H9 (cell line): ENCODE data around the gene FGF21. TPM values are rescaled to one million over a fixed set of nuclear protein-coding genes. Genes with fewer than 3 reads are reported as not detected.

Source experiments
- DNase-seq: peaks from one replicate; pipeline ENCODE4 v3.0.0-alpha.2; 2017
- H2AFZ ChIP-seq: one replicate; pipeline ENCODE4 v1.6.1; 2013; ENCODE audit warnings: mild to moderate bottlenecking, low read length, control low read depth, moderate library complexity
- H2AK5ac ChIP-seq: 2 replicates; pipeline ENCODE4 v1.6.1; 2013; ENCODE audit warnings: low read length, control low read depth, mixed read lengths; ENCODE audit not compliant: insufficient read length
- H2BK120ac ChIP-seq: one replicate; pipeline ENCODE4 v1.6.1; 2013; ENCODE audit warnings: low read depth, mild to moderate bottlenecking, low read length, control low read depth, inconsistent platforms; ENCODE audit not compliant: poor library complexity, severe bottlenecking
- H2BK12ac ChIP-seq: 2 replicates; pipeline ENCODE4 v1.6.1; 2013; ENCODE audit warnings: low read length, control low read depth, mixed read lengths, low read depth; ENCODE audit not compliant: insufficient read length
- H2BK15ac ChIP-seq: 2 replicates; pipeline ENCODE4 v1.6.1; 2013; ENCODE audit warnings: low read depth, low read length, control low read depth
- H2BK20ac ChIP-seq: one replicate; pipeline ENCODE4 v1.6.1; 2013; ENCODE audit warnings: low read depth, mild to moderate bottlenecking, low read length, control low read depth, inconsistent platforms; ENCODE audit not compliant: poor library complexity, severe bottlenecking
- H2BK5ac ChIP-seq: 2 replicates; pipeline ENCODE4 v1.6.1; 2013; ENCODE audit warnings: low read length, control low read depth, mixed read lengths; ENCODE audit not compliant: insufficient read length
- H3K14ac ChIP-seq: 2 replicates; pipeline ENCODE4 v1.6.1; 2013; ENCODE audit warnings: low read length, control low read depth; ENCODE audit not compliant: insufficient read depth
- H3K18ac ChIP-seq: 2 replicates; pipeline ENCODE4 v1.6.1; 2013; ENCODE audit warnings: low read depth, mild to moderate bottlenecking, mixed read lengths, low read length, control low read depth; ENCODE audit not compliant: insufficient read length
- H3K23ac ChIP-seq: 2 replicates; pipeline ENCODE4 v1.6.1; 2013; ENCODE audit warnings: low read length, control low read depth, mixed read lengths, low read depth; ENCODE audit not compliant: insufficient read length
- H3K23me2 ChIP-seq: 2 replicates; pipeline ENCODE4 v1.6.1; 2013; ENCODE audit warnings: low read depth, mild to moderate bottlenecking, mixed read lengths, low read length, control low read depth; ENCODE audit not compliant: insufficient read length, poor library complexity, severe bottlenecking
- H3K27ac ChIP-seq: 2 replicates; pipeline ENCODE4 v1.5.1; 2013; ENCODE audit warnings: low read length, control low read depth, mixed read lengths, low read depth; ENCODE audit not compliant: insufficient read length
- H3K27me3 ChIP-seq: 2 replicates; pipeline ENCODE4 v1.6.1; 2013; ENCODE audit warnings: low read length, control low read depth, inconsistent platforms; ENCODE audit not compliant: insufficient read depth
- H3K4ac ChIP-seq: 2 replicates; pipeline ENCODE4 v1.6.1; 2013; ENCODE audit warnings: low read depth, mild to moderate bottlenecking, control low read depth, inconsistent platforms, low read length, moderate library complexity
- H3K4me1 ChIP-seq: 2 replicates; pipeline ENCODE4 v1.6.1; 2013; ENCODE audit warnings: low read length, control low read depth, inconsistent platforms; ENCODE audit not compliant: insufficient read depth
- H3K4me2 ChIP-seq: 2 replicates; pipeline ENCODE4 v1.6.1; 2013; ENCODE audit warnings: low read length, control low read depth, mixed read lengths; ENCODE audit not compliant: insufficient read length, insufficient read depth
- H3K56ac ChIP-seq: 2 replicates; pipeline ENCODE4 v1.6.1; 2013; ENCODE audit warnings: low read depth, mild to moderate bottlenecking, mixed read lengths, low read length, control low read depth; ENCODE audit not compliant: insufficient read length
- H3K79me1 ChIP-seq: 2 replicates; pipeline ENCODE4 v1.6.1; 2013; ENCODE audit warnings: low read depth, mild to moderate bottlenecking, moderate library complexity, low read length, control low read depth, inconsistent platforms; ENCODE audit not compliant: insufficient read depth, poor library complexity, severe bottlenecking
- H3K79me2 ChIP-seq: 2 replicates; pipeline ENCODE4 v1.6.1; 2013; ENCODE audit warnings: low read length, control low read depth, inconsistent platforms; ENCODE audit not compliant: insufficient read depth
- H3K9ac ChIP-seq: 2 replicates; pipeline ENCODE4 v1.6.1; 2013; ENCODE audit warnings: low read length, control low read depth, mixed read lengths; ENCODE audit not compliant: insufficient read length; ENCODE audit errors: extremely low read depth
- H3K9me3 ChIP-seq: one replicate; pipeline ENCODE4 v1.6.1; 2013; ENCODE audit warnings: low read depth, low read length, inconsistent platforms; ENCODE audit not compliant: control insufficient read depth
- H3T11ph ChIP-seq: one replicate; pipeline ENCODE4 v1.6.1; 2013; ENCODE audit warnings: mild to moderate bottlenecking, low read length, control low read depth, inconsistent platforms
- H4K20me1 ChIP-seq: one replicate; pipeline ENCODE4 v1.6.1; 2013; ENCODE audit not compliant: control insufficient read depth, insufficient read length, insufficient read depth
- H4K5ac ChIP-seq: 2 replicates; pipeline ENCODE4 v1.6.1; 2013; ENCODE audit warnings: low read depth, mild to moderate bottlenecking, mixed read lengths, low read length, control low read depth; ENCODE audit not compliant: insufficient read length
- H4K8ac ChIP-seq: replicated peaks from 2 replicates; pipeline ENCODE4 v1.6.1; 2013; ENCODE audit warnings: low read length, control low read depth, mixed read lengths, low read depth; ENCODE audit not compliant: insufficient read length
- H4K91ac ChIP-seq: 2 replicates; pipeline ENCODE4 v1.6.1; 2013; ENCODE audit warnings: low read depth, mild to moderate bottlenecking, moderate library complexity, mixed read lengths, low read length, control low read depth; ENCODE audit not compliant: insufficient read length
- H3K27ac Mint-ChIP-seq, 3 experiments: 2 replicates in 2 of 3; 3 replicates in 1 of 3; pipeline ENCODE4 v1.8.0; 2020 to 2021; ENCODE audit warnings: mixed read lengths in 3 of 3, mild to moderate bottlenecking in 1 of 3, moderate library complexity in 1 of 3
- H3K27me3 Mint-ChIP-seq: 2 replicates; pipeline ENCODE4 v1.8.0; 2021; ENCODE audit warnings: low read depth, mild to moderate bottlenecking, moderate library complexity, mixed read lengths
- H3K36me3 Mint-ChIP-seq, 3 experiments: 2 replicates in 2 of 3; 3 replicates in 1 of 3; pipeline ENCODE4 v1.8.0; 2020 to 2021; ENCODE audit warnings: low read depth in 3 of 3, mixed read lengths in 3 of 3; ENCODE audit not compliant: insufficient read depth in 1 of 3
- H3K4me1 Mint-ChIP-seq, 2 experiments: 2 replicates each; pipeline ENCODE4 v1.8.0; 2020; ENCODE audit warnings: mixed read lengths in 2 of 2
- H3K4me3 Mint-ChIP-seq, 2 experiments: 2 replicates in 1 of 2; 3 replicates in 1 of 2; pipeline ENCODE4 v1.8.0; 2020 to 2021; ENCODE audit warnings: mild to moderate bottlenecking in 2 of 2, mixed read lengths in 2 of 2, moderate library complexity in 1 of 2
- H3K9me3 Mint-ChIP-seq, 2 experiments: 2 replicates in 1 of 2; 3 replicates in 1 of 2; pipeline ENCODE4 v1.8.0; 2020; ENCODE audit warnings: mild to moderate bottlenecking in 2 of 2, mixed read lengths in 2 of 2, moderate library complexity in 1 of 2
- WGBS: extraction: QIAGEN DNeasy Blood & Tissue Kit; methylation state at CpG from one replicate; pipeline ENCODE4 v1.1.7; 2013; ENCODE audit warnings: missing lambda C conversion rate, low lambda C conversion rate, mixed read lengths; ENCODE audit not compliant: insufficient read length; ENCODE audit errors: extremely low coverage; 5-methylcytosine and 5-hydroxymethylcytosine counted together
- total RNA-seq: library from RNA; stranded (reverse); gene quantifications from 2 replicates; pipeline ENCODE4 v1.2.1, GENCODE V29; 2021
- TF ChIP-seq, protein P1 (sequence below): fragments of 200-600 bp; sonication (generic); conservative IDR thresholded peaks from 3 replicates; pipeline ENCODE4 v1.8.0; 2021; ENCODE audit warnings: antibody characterized with exemption, mild to moderate bottlenecking

The FGF21 gene
- total RNA-seq, 1 experiment from 2014 or later = 0.90 TPM

DNA sequence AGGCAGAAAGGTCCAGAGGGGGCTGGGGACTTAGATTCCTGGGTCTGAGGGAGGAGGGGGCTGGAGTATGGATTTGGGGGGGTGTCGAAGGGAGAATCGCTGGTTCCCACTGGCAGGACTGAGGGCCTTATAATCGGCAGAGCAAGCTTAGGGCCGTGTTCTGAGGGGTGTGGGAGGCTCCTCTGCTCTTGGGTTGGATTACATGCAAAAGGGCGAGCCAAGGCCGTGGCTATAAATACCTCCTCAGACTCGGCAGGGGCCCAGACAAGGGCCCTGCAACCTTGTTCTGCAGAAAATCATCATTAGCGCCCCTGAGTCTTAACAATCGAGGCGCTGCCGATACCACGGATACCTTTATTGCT lies 35.1 kb upstream of the FGF21 start:
- no peaks in the 10 kb centered on the region for H3K9me3 ChIP-seq
- no peaks in the 10 kb centered on the region for H3K27me3 ChIP-seq
- no peak overlapping the region for H3K14ac ChIP-seq
- H3K27ac Mint-ChIP-seq = peak overlapping the region in 2 of 3 experiments; percentile 96; a peak in 4 of 7 replicates
- H3K18ac ChIP-seq = no peak overlapping the region
- no peak overlapping the region for H3K9ac ChIP-seq
- peaks cover 27 to 43% of the 10 kb centered on the region in 2 experiments for H3K4me1 Mint-ChIP-seq
- H2AK5ac ChIP-seq = no peak overlapping the region
- no peak overlapping the region for H2BK15ac ChIP-seq
- no peak overlapping the region for H4K91ac ChIP-seq
- H3K56ac ChIP-seq = no peak overlapping the region
- no peaks in the 10 kb centered on the region for H3K9me3 Mint-ChIP-seq
- no peaks in the 10 kb centered on the region for H3K79me2 ChIP-seq
- peaks cover 3% of the 10 kb centered on the region for H3K23me2 ChIP-seq
- H3K23ac ChIP-seq = no peak overlapping the region
- no peak overlapping the region for H2BK20ac ChIP-seq
- DNase-seq = no peak
- no peaks in the 10 kb centered on the region; a peak in 1 of 7 replicates for H3K36me3 Mint-ChIP-seq
- H3K4me2 ChIP-seq = peak overlapping the region; percentile 45
- WGBS = no CpG with 5 or more reads among the region's 12 CpGs
- H4K8ac ChIP-seq = no peak overlapping the region
- H3K27me3 Mint-ChIP-seq = no peaks in the 10 kb centered on the region; the same call in 1 of the 2 replicates
- no peak overlapping the region for H4K5ac ChIP-seq
- no peak overlapping the region for H3T11ph ChIP-seq
- no peak overlapping the region for H2BK120ac ChIP-seq
- H2BK5ac ChIP-seq = no peak overlapping the region
- no peak overlapping the region for H3K4ac ChIP-seq
- peak overlapping the region; percentile 96 to 98 for H3K4me3 Mint-ChIP-seq
- TF ChIP-seq, protein P1, sequence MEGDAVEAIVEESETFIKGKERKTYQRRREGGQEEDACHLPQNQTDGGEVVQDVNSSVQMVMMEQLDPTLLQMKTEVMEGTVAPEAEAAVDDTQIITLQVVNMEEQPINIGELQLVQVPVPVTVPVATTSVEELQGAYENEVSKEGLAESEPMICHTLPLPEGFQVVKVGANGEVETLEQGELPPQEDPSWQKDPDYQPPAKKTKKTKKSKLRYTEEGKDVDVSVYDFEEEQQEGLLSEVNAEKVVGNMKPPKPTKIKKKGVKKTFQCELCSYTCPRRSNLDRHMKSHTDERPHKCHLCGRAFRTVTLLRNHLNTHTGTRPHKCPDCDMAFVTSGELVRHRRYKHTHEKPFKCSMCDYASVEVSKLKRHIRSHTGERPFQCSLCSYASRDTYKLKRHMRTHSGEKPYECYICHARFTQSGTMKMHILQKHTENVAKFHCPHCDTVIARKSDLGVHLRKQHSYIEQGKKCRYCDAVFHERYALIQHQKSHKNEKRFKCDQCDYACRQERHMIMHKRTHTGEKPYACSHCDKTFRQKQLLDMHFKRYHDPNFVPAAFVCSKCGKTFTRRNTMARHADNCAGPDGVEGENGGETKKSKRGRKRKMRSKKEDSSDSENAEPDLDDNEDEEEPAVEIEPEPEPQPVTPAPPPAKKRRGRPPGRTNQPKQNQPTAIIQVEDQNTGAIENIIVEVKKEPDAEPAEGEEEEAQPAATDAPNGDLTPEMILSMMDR = no peak
- no peaks in the 10 kb centered on the region for H4K20me1 ChIP-seq
- H3K4me1 ChIP-seq = no peaks in the 10 kb centered on the region; the same call in 1 of the 2 replicates
- H3K27ac ChIP-seq = no peak overlapping the region
- H3K79me1 ChIP-seq = no peaks in the 10 kb centered on the region
- no peak overlapping the region for H2AFZ ChIP-seq
- H2BK12ac ChIP-seq = no peak overlapping the region
